Articular chondrocyte of knee joint (primary cell): ENCODE data around the gene SRPK3. TPM values are rescaled to one million over a fixed set of nuclear protein-coding genes. Genes with fewer than 3 reads are reported as not detected.

Experiments
- total RNA-seq: library from RNA; depleted of rRNA; stranded (reverse); fragments of >200 nt; gene quantifications from 2 replicates; pipeline ENCODE4 v1.2.3, GENCODE V29; 2012

Gene SRPK3, protein sequence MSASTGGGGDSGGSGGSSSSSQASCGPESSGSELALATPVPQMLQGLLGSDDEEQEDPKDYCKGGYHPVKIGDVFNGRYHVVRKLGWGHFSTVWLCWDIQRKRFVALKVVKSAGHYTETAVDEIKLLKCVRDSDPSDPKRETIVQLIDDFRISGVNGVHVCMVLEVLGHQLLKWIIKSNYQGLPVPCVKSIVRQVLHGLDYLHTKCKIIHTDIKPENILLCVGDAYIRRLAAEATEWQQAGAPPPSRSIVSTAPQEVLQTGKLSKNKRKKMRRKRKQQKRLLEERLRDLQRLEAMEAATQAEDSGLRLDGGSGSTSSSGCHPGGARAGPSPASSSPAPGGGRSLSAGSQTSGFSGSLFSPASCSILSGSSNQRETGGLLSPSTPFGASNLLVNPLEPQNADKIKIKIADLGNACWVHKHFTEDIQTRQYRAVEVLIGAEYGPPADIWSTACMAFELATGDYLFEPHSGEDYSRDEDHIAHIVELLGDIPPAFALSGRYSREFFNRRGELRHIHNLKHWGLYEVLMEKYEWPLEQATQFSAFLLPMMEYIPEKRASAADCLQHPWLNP
- total RNA-seq, result 0.65 TPM in 2 replicates

DNA sequence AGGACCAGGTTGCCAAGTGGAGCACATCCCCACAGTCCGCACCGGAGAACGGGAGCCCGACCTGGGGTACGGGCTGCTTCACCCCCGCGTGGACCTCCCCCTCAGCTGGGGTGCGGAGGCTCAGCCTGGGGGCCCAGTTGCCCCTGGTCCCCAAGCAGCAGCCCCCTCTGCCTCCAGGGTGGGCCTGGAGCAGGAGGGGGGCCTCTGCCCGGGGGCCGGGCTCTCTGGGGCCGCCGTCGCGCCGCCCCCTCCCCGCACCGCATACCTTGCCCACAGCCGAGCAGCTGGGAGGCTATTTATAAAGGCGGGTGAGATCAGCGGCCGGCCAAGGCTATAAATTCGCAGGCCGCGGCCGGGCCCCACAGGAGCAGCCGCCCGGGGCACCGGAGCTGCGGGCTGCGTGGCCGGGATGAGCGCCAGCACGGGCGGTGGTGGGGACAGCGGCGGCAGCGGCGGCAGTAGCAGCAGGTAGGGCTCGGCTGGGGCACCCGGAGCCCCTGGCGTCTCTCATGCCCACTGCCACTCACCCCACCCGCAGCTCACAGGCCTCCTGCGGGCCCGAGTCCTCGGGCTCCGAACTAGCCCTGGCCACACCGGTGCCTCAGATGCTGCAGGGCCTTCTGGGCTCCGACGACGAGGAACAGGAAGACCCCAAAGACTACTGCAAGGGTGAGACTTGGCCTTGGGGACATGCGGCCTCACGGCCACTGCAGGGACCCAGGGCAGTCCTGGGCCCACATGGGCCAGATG lies at the start of gene SRPK3:
SRPK3 (plus strand) TSS at position 364 of the 750 bp plus-strand sequence; CDS start at position 410, 46 bp downstream.

DNA sequence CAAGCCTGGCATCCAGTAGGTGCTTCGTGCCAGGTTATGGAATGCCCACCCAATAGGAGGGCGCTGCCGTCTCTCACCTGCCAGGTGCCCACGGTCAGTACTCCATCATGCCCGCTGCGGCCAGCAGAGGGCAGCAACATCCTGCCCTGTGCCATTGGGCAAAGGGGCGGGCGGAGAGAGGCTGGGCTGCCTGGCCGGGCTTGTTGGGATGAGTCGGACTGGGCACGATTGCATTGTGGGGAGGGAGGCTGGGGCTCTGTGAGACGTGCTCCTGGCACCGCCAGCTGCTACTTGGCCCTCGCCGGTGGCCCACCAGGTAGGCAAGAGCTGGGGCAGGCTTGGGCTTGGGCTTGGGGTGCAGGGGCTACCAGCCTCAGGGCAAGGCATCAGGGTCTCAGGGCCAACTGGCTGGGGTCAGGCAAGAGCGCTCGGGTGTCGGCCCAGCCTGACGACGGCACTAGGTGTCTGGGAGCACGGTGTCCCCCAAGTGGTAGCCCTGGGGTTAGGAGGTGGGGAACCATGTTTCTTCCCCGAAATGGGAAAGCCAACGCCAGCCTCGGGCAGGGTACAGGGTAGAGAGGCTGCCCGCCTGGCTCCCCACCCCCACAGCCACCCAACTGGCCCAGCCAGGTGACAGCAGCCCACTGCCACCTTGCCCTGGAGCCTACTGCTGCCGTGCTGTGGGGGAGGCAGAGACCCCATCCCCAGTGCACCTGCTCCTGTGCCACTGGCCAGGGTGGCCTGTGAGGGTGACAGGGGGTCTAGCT lies 16.7 kb upstream of the SRPK3 start, which contains the start of gene PLXNB3:
PLXNB3 (plus strand) TSS at position 261 of the 767 bp plus-strand sequence. CDS start 1,287 bp downstream, outside the sequence.

DNA sequence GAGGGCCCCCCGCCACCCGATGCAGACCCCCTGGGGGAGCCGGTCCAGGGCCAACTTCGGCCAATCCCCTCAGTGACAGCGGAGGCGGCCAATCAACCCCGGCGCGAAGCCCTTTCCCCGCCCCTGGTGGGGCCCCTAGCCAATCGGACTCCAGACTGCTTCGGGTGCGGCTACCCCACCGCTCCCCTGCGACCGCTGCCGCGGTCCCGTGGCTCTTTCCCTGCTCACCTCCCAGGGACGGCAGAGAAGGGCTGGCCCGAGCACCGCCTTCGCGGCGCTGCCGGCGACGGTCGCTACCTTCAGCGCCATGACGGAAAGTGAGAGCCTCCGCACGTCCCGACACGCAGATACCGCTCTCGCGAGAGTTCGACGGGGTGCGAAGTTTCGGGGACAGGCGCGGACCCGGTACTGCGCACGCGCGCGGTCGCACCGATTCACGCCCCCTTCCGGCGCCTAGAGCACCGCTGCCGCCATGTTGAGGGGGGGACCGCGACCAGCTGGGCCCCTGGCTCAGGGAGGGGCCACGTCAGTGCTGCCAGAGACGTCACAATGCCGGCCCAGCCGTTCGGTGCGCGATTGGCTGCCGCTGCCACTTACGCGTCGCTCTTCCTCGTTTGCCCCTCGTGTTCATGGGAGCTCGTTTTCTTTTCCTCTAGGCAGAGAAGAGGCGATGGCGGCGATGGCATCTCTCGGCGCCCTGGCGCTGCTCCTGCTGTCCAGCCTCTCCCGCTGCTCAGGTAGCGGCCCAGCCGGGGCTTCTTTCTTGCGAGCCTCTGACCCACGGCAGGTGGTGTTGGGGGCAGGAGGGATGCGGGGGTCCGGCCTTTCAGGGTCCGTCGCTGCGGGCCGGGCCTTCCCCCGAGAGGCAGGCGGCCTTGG lies 13.4 kb downstream of the SRPK3 start, which contains the start of the genes IDH3G and SSR4:
IDH3G (minus strand) TSS at position 358 of the 879 bp plus-strand sequence; CDS start at position 309, 49 bp downstream.
SSR4 (plus strand) TSS at position 651 of the 879 bp plus-strand sequence; CDS start at position 671, 20 bp downstream.

DNA sequence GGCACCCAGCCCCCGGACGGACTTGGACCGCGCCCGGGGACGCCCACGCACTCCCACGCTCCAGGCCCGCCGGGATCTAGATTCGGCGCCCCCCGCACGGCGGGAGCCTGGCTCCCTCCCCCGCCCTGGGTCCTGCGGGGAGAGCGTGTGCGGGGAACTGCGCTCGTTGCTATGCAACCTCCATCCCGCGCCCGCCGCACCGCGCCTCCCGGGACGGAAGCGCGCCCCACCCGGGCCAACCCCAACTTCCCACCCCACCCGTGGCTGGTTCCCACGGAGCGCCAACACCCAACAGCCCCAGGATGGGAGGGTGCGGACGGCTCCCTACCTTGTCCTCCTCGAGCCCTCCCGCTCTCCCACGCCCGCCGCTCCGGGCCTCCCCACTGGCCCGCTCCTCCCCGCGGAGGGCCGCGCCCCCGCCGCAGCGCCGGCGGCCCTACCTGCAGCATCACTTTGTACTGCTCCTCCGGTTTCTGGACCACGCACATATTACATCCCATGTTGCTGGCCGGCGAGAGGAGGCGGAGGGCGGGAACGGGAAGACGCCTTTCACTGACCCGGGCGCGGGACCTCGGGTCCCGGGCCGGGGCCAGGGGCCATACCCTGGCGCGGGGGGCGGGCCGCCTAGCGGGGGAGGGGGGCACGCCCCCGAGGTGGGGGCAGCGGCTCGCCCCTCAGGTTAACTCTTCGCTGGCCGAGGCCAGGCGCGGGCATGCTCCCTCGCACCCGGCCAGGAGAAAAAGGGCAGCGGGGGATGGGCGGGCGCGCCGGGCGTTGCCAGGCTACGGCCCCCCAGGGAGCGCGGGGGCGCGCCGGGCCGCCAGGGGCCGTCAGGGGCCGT lies 49.2 kb downstream of the SRPK3 start, which contains the start of gene PDZD4:
PDZD4 (minus strand) TSS at position 746 of the 841 bp plus-strand sequence; CDS start at position 500, 246 bp downstream.

Other genes starting within 250 kb of the SRPK3 start
- 18.2 and 23.9 TPM in 2 replicates for gene CCNQ, start 181.9 kb upstream of the SRPK3 start, total RNA-seq
- not detected in 2 replicates for gene DUSP9, start 133.8 kb upstream of the SRPK3 start, total RNA-seq
- gene PNCK, start 107.2 kb upstream of the SRPK3 start, total RNA-seq, result 0.39 and 0.65 TPM in 2 replicates
- gene SLC6A8, start 93.1 kb upstream of the SRPK3 start, total RNA-seq, result 14.9 and 22.5 TPM in 2 replicates
- 114 and 131 TPM in 2 replicates for gene BCAP31, start 56.7 kb upstream of the SRPK3 start, total RNA-seq
- 13.2 and 13.3 TPM in 2 replicates for gene ABCD1, start 56.2 kb upstream of the SRPK3 start, total RNA-seq
- gene PLXNB3, start 16.8 kb upstream of the SRPK3 start, total RNA-seq, result 4.7 and 5.0 TPM in 2 replicates
- gene IDH3G, start 13.3 kb downstream of the SRPK3 start, total RNA-seq, result 41.1 and 41.8 TPM in 2 replicates
- 170 and 202 TPM in 2 replicates for gene SSR4, start 13.6 kb downstream of the SRPK3 start, total RNA-seq
- 0.78 and 0.97 TPM in 2 replicates for gene PDZD4, start 49.5 kb downstream of the SRPK3 start, total RNA-seq
- gene L1CAM, start 105.1 kb downstream of the SRPK3 start, total RNA-seq, result 0.43 and 0.52 TPM in 2 replicates
- not detected in 2 replicates for gene AVPR2, start 123.6 kb downstream of the SRPK3 start, total RNA-seq
- gene ARHGAP4, start 145.2 kb downstream of the SRPK3 start, total RNA-seq, result 1.2 and 1.7 TPM in 2 replicates
- gene NAA10, start 154.0 kb downstream of the SRPK3 start, total RNA-seq, result 46.7 and 47.6 TPM in 2 replicates
- 5.1 and 7.7 TPM in 2 replicates for gene RENBP, start 163.6 kb downstream of the SRPK3 start, total RNA-seq
- 21.5 and 26.9 TPM in 2 replicates for gene HCFC1, start 190.8 kb downstream of the SRPK3 start, total RNA-seq
- 5.1 and 5.7 TPM in 2 replicates for gene TMEM187, start 191.7 kb downstream of the SRPK3 start, total RNA-seq
- 47.1 and 71.7 TPM in 2 replicates for gene IRAK1, start 238.9 kb downstream of the SRPK3 start, total RNA-seq